ENCODE data around the gene EMP1.
"Not testable (repeated sequence)": the region's sequence is repeated elsewhere in the genome, so short reads cannot be mapped to it uniquely, and the experiment has no call there.

Gene EMP1

DNA sequence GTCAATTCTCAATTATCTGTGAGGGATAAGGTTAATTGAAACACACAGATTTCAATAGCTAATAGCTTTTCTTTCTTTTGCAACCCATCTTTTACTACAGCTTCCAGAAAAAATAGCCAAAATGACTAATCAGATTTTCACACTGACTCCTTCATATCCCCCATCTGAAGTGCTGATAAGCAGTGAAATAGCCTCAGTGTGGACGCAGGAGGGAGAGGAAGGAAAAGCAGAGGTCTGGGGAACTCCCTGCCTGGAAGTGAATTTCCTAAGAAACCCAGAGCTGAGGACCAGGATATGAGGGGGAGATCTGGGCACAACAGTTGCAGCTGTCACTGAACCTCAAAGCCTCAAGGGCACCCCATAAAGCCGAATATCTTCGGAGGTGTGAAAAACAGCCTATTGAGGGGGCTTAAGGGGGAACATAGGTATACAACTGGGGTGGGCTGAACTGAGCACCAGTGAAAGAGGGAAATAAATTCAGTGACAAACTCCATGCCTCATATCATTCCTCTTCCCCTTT is 60.9 kb downstream of the EMP1 start:
- no peak for DNase-seq (ENCODE audit: low read depth in 2 of 2)

DNA sequence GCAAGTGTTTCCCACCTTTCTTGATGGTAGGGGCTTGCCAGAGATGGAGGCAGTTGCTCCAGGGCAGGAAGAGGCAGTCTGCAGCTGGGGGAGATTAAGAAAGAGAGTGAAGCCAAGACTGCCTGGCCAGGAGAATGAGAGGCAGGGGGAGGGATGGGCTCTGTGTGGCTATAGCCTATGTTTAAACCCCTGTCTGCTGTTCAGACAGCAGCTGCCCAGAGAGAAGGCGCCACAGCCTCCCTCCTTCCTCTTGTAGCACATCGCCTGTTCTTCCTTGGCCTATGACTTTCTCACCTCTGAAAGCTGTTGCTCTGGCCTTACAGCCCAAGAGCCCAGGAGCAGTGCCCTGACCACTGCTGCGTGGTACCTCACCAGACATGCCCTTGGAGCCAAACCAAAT is 61.7 kb downstream of the EMP1 start:
- DNase-seq (ENCODE audit: low read depth in 2 of 2) = no peak

DNA sequence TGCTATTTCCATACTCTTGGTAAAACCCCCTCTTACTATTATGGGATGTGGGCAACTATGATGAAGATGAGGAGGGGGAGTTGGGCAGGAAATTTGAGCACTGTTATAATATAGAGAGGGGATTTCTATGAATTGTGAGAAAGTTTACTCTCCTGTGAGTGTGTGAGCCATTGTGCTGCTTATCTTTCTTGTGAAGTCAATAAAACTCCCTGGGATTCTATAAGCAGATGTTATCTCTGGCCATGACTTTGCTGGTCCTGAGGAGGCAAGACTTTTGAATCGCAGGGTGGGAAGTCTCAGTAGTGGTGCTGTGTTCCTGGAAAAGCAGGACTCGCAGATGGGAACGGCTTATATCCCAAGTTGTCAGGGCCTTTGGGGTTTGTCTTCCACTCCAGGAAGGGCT is 62.2 kb downstream of the EMP1 start:
- no peak for DNase-seq (ENCODE audit: low read depth in 2 of 2)

- DNase-seq (ENCODE audit: low read depth in 2 of 2) = not testable (repeated sequence)
Observed at GRCh38 chr12:13259625-13260024, 63.1 kb downstream of the EMP1 start.

DNA sequence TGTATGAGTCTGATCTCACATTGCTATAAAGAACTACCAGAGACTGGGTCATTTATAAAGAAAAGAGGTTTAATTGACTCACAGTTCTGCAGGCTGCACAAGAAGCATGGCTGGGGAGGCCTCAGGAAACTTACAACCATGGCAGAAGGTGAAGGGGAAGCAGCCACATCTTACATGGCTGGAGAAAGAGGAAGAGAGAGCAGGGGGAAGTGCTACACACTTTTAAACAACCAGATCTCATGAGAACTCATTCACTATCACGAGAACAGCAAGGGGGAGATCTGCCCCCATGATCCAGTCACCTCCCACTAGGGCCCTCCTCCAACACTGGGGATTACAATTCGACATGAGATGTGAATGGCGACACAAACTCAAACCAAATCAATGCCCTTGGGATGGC is 71.3 kb downstream of the EMP1 start:
- not testable (repeated sequence) for DNase-seq (ENCODE audit: low read depth in 2 of 2)

GRCh38 chr12:13268581-13268980 is 72.1 kb downstream of the EMP1 start:
- DNase-seq (ENCODE audit: low read depth in 2 of 2) = no peak

Data from stimulated activated CD4-positive, alpha-beta T cell treated with anti-CD3 and anti-CD28 coated beads, Interleukin-15, amount 100 ng/mL, for 48 hours (primary cell).